T-cell (primary cell): ENCODE data around the gene SHISA6. TPM values are rescaled to one million over a fixed set of nuclear protein-coding genes. Genes with fewer than 3 reads are reported as not detected.
"Not testable (repeated sequence)": the region's sequence is repeated elsewhere in the genome, so short reads cannot be mapped to it uniquely, and the experiment has no call there.

Source experiments
- ATAC-seq, 4 experiments: fragments of 200-7000 bp in 3 of 4; fragments of 150-1000 bp in 1 of 4; cut with Tn5 transposase; replicated peaks in 1 of 4; 1 replicate in 3 of 4; 2 replicates in 1 of 4; pipeline ENCODE4 v1.10.0; 2021; ENCODE audit warnings: moderate library complexity in 3 of 4, mild to moderate bottlenecking in 2 of 4, moderate number of reproducible peaks in 1 of 4
- CTCF ChIA-PET, 2 donors: fragments of 300-600 bp; sonication (Branson Sonifier 250); formaldehyde crosslinking; loops; one replicate each; lab custom pipeline; 2022; ENCODE audit warnings: antibody characterized with exemption in 2 of 2; lab: Charles Lee
- POLR2A ChIA-PET, 2 donors: fragments of 300-600 bp; sonication (Branson Sonifier 250); formaldehyde crosslinking; loops; one replicate each; lab custom pipeline; 2022; ENCODE audit warnings: antibody characterized with exemption in 2 of 2; lab: Charles Lee
- DNase-seq, 35 experiments: peaks; one replicate each; pipeline versions ENCODE4 v3.0.0 to v3.0.0-alpha.2; 2013 to 2023
- H3K27ac ChIP-seq: one replicate; pipeline ENCODE4 v1.5.1; 2013; ENCODE audit warnings: low read length
- H3K27me3 ChIP-seq, 2 experiments: replicated peaks in 1 of 2; 1 replicate in 1 of 2; 2 replicates in 1 of 2; pipeline versions ENCODE4 v1.6.1 to v1.7.0; 2013; ENCODE audit warnings: low read length in 1 of 2, mixed read lengths in 1 of 2; ENCODE audit not compliant: control insufficient read depth in 2 of 2, insufficient read depth in 2 of 2; ENCODE audit errors: extremely low read depth in 1 of 2
- H3K36me3 ChIP-seq, 2 donors: 1 replicate in 1 of 2; 2 replicates in 1 of 2; pipeline versions ENCODE4 v1.6.1 to v1.7.0; 2013; ENCODE audit warnings: low read length in 1 of 2; ENCODE audit not compliant: control insufficient read depth in 2 of 2, insufficient read depth in 1 of 2; ENCODE audit errors: extremely low read depth in 1 of 2
- H3K4me1 ChIP-seq, 2 experiments: 1 replicate in 1 of 2; 2 replicates in 1 of 2; pipeline versions ENCODE4 v1.6.1 to v1.7.0; 2013; ENCODE audit warnings: low read length in 2 of 2, mixed read lengths in 1 of 2; ENCODE audit not compliant: insufficient read depth in 2 of 2, control insufficient read depth in 1 of 2; ENCODE audit errors: extremely low read depth in 1 of 2
- H3K4me3 ChIP-seq, 2 donors: 1 replicate in 1 of 2; 2 replicates in 1 of 2; pipeline versions ENCODE4 v1.5.1 to v1.7.0; 2013; ENCODE audit warnings: mild to moderate bottlenecking in 2 of 2, low read length in 1 of 2, moderate library complexity in 1 of 2; ENCODE audit not compliant: control insufficient read depth in 1 of 2; ENCODE audit errors: extremely low read depth in 1 of 2
- H3K9me3 ChIP-seq: 2 replicates; pipeline ENCODE4 v1.7.0; 2013
- H3K27ac Mint-ChIP-seq, 2 donors: one replicate each; pipeline ENCODE4 v1.8.0; 2020 to 2021; ENCODE audit warnings: mild to moderate bottlenecking in 2 of 2, mixed read lengths in 2 of 2
- H3K27me3 Mint-ChIP-seq, 2 donors: one replicate each; pipeline ENCODE4 v1.8.0; 2021 to 2022; ENCODE audit warnings: mixed read lengths in 2 of 2
- H3K36me3 Mint-ChIP-seq: one replicate; pipeline ENCODE4 v1.8.0; 2021; ENCODE audit warnings: mixed read lengths
- H3K4me1 Mint-ChIP-seq, 3 donors: one replicate each; pipeline ENCODE4 v1.8.0; 2020 to 2022; ENCODE audit warnings: mixed read lengths in 3 of 3, mild to moderate bottlenecking in 1 of 3
- H3K4me3 Mint-ChIP-seq, 3 donors: one replicate each; pipeline ENCODE4 v1.8.0; 2020 to 2022; ENCODE audit warnings: mild to moderate bottlenecking in 3 of 3, mixed read lengths in 3 of 3, moderate library complexity in 3 of 3
- H3K9me3 Mint-ChIP-seq, 3 donors: one replicate each; pipeline ENCODE4 v1.8.0; 2020 to 2022; ENCODE audit warnings: mixed read lengths in 3 of 3
- WGBS: methylation state at CpG from one replicate; pipeline ENCODE4 v1.1.5; 2013; ENCODE audit warnings: missing lambda C conversion rate; ENCODE audit not compliant: insufficient coverage; 5-methylcytosine and 5-hydroxymethylcytosine counted together
- total RNA-seq, 35 experiments: library from RNA in 6 of 35; stranded (reverse) in 6 of 35; fragments of 120-200 nt in 1 of 35; gene quantifications; one replicate each; pipeline versions ENCODE4 v1.2.1 to v1.2.4 and lab custom pipeline; 2013 to 2026

The SHISA6 gene
- total RNA-seq, 5 donors from 2014 or later (not counting 1 experiment from before 2014, with no cell fraction given), result not detected

DNA sequence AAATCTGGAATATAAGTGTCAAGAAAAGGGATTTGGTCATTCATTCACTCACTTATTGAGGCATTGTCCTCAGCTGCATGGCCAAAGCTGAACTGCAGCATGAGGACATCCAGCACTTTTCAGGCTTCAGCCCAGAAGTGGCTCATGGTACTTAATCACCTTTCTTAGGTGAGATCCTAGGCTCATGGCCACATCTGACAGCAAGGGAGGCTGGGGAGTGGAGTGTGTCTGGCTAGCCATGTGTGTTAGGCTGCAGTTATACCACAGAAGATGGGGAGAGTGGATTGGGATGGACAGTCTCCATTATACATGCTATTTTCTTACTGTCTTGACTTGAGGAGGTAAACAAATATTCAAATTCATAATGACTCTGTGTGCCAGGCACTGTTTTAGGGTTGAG, 68.8 kb downstream of the SHISA6 start:
- CTCF ChIA-PET, result interaction anchor here in 1 of 2 donors (0.5 kb wide), 1 partner anchor 108 kb away, joined by 9 read pairs; no protein-coding TSS in a partner anchor
- Mint-ChIP-seq H3K9me3 (peaks cover 0 to 10% (median 3%) of the 10 kb centered on the region in 3 donors), H3K4me3 (no peak overlapping the region), H3K36me3 (no peaks in the 10 kb centered on the region), H3K27ac (no peak overlapping the region), H3K4me1 (no peaks in the 10 kb centered on the region), H3K27me3 (no peaks in the 10 kb centered on the region)
- ATAC-seq (no peak), DNase-seq (no peak)
- Histone ChIP-seq H3K36me3 (no peaks in the 10 kb centered on the region), H3K4me3 (no peak overlapping the region), H3K9me3 (no peaks in the 10 kb centered on the region), H3K27me3 (no peaks in the 10 kb centered on the region), H3K27ac (no peak overlapping the region), H3K4me1 (no peaks in the 10 kb centered on the region)
- POLR2A ChIA-PET, result no interaction called here

- H3K27ac Mint-ChIP-seq, H3K27me3 Mint-ChIP-seq, H3K4me3 ChIP-seq, H3K9me3 Mint-ChIP-seq, H3K27me3 ChIP-seq, ATAC-seq, H3K4me1 Mint-ChIP-seq, H3K9me3 ChIP-seq, POLR2A ChIA-PET, H3K36me3 Mint-ChIP-seq, CTCF ChIA-PET, H3K4me3 Mint-ChIP-seq, H3K36me3 ChIP-seq, H3K27ac ChIP-seq, DNase-seq, H3K4me1 ChIP-seq: not testable (repeated sequence)
- no CpG with 5 or more reads among the region's 11 CpGs for WGBS
Measured at GRCh38 chr17:11316451-11316850, 75.4 kb downstream of the SHISA6 start.

- Mint-ChIP-seq H3K4me3 (no peak overlapping the region), H3K9me3 (peaks cover 0 to 14% (median 6%) of the 10 kb centered on the region in 3 donors), H3K27me3 (peaks cover 0 to 7% of the 10 kb centered on the region in 2 donors), H3K27ac (no peak overlapping the region), H3K4me1 (no peaks in the 10 kb centered on the region), H3K36me3 (no peaks in the 10 kb centered on the region)
- no peak for DNase-seq
- H3K9me3 ChIP-seq, result no peaks in the 10 kb centered on the region
- 83% methylated on average over 3 of the region's 5 CpGs for WGBS
- no peaks in the 10 kb centered on the region for H3K36me3 ChIP-seq
- CTCF ChIA-PET, result no interaction called here
- no peak for ATAC-seq
- H3K27me3 ChIP-seq, result no peaks in the 10 kb centered on the region
- POLR2A ChIA-PET, result interaction anchor here in 1 of 2 donors (1.0 kb wide), 1 partner anchor 19 kb away, joined by 6 read pairs; no protein-coding TSS in a partner anchor
- no peak overlapping the region for H3K4me3 ChIP-seq
- H3K27ac ChIP-seq, result no peak overlapping the region
- no peaks in the 10 kb centered on the region for H3K4me1 ChIP-seq
Measured at GRCh38 chr17:11318207-11318606, 77.2 kb downstream of the SHISA6 start.

DNA sequence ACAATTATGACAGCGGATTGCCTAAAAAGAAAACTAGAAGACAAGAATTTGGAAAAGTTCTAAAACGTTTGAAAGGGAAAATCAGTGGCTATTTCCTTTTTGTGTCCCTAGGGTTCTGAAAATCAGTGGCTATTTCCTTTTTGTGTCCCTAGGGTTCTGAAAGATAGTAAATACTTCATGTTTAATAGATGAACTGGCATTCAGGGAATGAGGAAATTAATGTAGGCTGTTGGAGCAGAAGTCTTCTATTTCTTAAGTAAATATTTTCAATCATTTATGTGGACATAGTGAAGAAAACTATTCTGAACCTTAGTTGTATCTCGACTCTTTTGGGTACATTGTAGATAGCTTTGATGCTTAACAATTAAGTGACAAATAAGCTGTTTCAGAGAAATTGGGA, 78.9 kb downstream of the SHISA6 start:
- ChIA-PET CTCF (no interaction called here), POLR2A (no interaction called here)
- Histone ChIP-seq H3K36me3 (no peaks in the 10 kb centered on the region), H3K4me3 (no peak overlapping the region), H3K27me3 (no peaks in the 10 kb centered on the region), H3K9me3 (no peaks in the 10 kb centered on the region), H3K27ac (no peak overlapping the region), H3K4me1 (no peaks in the 10 kb centered on the region)
- Mint-ChIP-seq H3K4me3 (no peak overlapping the region), H3K9me3 (peaks cover 0 to 17% (median 6%) of the 10 kb centered on the region in 3 donors), H3K27me3 (peaks cover 0 to 7% of the 10 kb centered on the region in 2 donors), H3K27ac (no peak overlapping the region), H3K4me1 (no peaks in the 10 kb centered on the region), H3K36me3 (no peaks in the 10 kb centered on the region)
- ATAC-seq (no peak), DNase-seq (no peak)
- WGBS, result 50% methylated on average over 3 of the region's 3 CpGs

GRCh38 chr17:11324021-11324420, 83.0 kb downstream of the SHISA6 start:
- no peak for ATAC-seq
- H3K36me3 Mint-ChIP-seq, result no peaks in the 10 kb centered on the region
- Histone ChIP-seq H3K4me3 (no peak overlapping the region), H3K4me1 (no peaks in the 10 kb centered on the region), H3K27ac (no peak overlapping the region), H3K27me3 (no peaks in the 10 kb centered on the region), H3K9me3 (no peaks in the 10 kb centered on the region), H3K36me3 (no peaks in the 10 kb centered on the region)
- CTCF ChIA-PET, result no interaction called here
- no peak for DNase-seq
- no peak overlapping the region for H3K4me3 Mint-ChIP-seq
- 81% methylated on average over 7 of the region's 11 CpGs for WGBS
- POLR2A ChIA-PET, result no interaction called here
- H3K4me1 Mint-ChIP-seq, result no peaks in the 10 kb centered on the region
- no peak overlapping the region for H3K27ac Mint-ChIP-seq
- H3K27me3 Mint-ChIP-seq, result peaks cover 0 to 7% of the 10 kb centered on the region in 2 donors
- peaks cover 2 to 11% (median 6%) of the 10 kb centered on the region in 3 donors for H3K9me3 Mint-ChIP-seq

GRCh38 chr17:11324846-11325420, 83.9 kb downstream of the SHISA6 start:
- Mint-ChIP-seq H3K27ac (no peak overlapping the region), H3K4me3 (no peak overlapping the region), H3K27me3 (peaks cover 0 to 5% of the 10 kb centered on the region in 2 donors), H3K4me1 (no peaks in the 10 kb centered on the region), H3K9me3 (peaks cover 2 to 8% (median 6%) of the 10 kb centered on the region in 3 donors), H3K36me3 (no peaks in the 10 kb centered on the region)
- ATAC-seq (no peak), DNase-seq (no peak)
- Histone ChIP-seq H3K4me3 (no peak overlapping the region), H3K27ac (no peak overlapping the region), H3K9me3 (no peaks in the 10 kb centered on the region), H3K27me3 (no peaks in the 10 kb centered on the region), H3K4me1 (no peaks in the 10 kb centered on the region), H3K36me3 (no peaks in the 10 kb centered on the region)
- 86% methylated on average over 10 of the region's 10 CpGs for WGBS
- ChIA-PET POLR2A (interaction anchor here in 1 of 2 donors (0.7 kb wide), 1 partner anchor 1259 kb away, joined by 5 read pairs; no protein-coding TSS in a partner anchor), CTCF (no interaction called here)
